Mucosa of stomach (tissue), 1 donor: ENCODE results near the gene BMPR1B.
"Not testable (repeated sequence)": the region's sequence is repeated elsewhere in the genome, so short reads cannot be mapped to it uniquely, and the experiment has no call there.

Source experiments
- H3K27me3 ChIP-seq: one replicate; pipeline ENCODE4 v1.7.0; 2013; ENCODE audit warnings: mild to moderate bottlenecking, low read length; ENCODE audit not compliant: control insufficient read depth, insufficient read depth
- H3K36me3 ChIP-seq: one replicate; pipeline ENCODE4 v1.7.0; 2013; ENCODE audit warnings: low read length; ENCODE audit not compliant: control insufficient read depth, insufficient read depth
- H3K4me1 ChIP-seq: one replicate; pipeline ENCODE4 v1.7.0; 2013; ENCODE audit warnings: mild to moderate bottlenecking, low read length; ENCODE audit not compliant: control insufficient read depth, insufficient read depth
- H3K4me3 ChIP-seq: one replicate; pipeline ENCODE4 v1.7.0; 2013; ENCODE audit warnings: low read length
- H3K9ac ChIP-seq: one replicate; pipeline ENCODE4 v1.7.0; 2013; ENCODE audit warnings: mild to moderate bottlenecking, low read length, moderate library complexity
- H3K9me3 ChIP-seq: one replicate; pipeline ENCODE4 v1.7.0; 2013; ENCODE audit warnings: mild to moderate bottlenecking, low read length, moderate library complexity; ENCODE audit not compliant: control insufficient read depth
- donor health status: Pancreatic carcinoma.

BMPR1B gene

DNA sequence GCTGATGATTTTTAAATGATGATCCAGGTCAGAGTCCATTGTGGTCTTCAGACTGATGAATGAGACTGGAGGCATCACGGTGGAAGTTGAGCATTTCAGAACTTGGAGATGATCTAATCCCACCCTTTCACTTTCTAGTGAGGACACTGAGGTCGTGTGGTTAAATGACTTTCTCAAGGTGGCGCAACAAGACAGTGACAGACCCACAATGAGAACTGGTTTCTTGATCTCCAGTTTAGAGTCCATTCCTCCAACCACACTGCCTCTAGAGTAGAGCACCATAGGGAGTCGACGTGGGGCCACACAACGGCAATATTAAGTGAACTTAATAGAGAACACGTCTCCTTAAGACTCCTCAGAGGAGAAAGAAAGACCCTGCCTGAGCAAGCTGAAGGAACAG is 410.1 kb downstream of the BMPR1B start:
- Histone ChIP-seq H3K4me1 (no peaks in the 10 kb centered on the region), H3K9ac (no peak overlapping the region), H3K36me3 (no peaks in the 10 kb centered on the region), H3K27me3 (no peaks in the 10 kb centered on the region), H3K9me3 (no peaks in the 10 kb centered on the region), H3K4me3 (no peak overlapping the region)

DNA sequence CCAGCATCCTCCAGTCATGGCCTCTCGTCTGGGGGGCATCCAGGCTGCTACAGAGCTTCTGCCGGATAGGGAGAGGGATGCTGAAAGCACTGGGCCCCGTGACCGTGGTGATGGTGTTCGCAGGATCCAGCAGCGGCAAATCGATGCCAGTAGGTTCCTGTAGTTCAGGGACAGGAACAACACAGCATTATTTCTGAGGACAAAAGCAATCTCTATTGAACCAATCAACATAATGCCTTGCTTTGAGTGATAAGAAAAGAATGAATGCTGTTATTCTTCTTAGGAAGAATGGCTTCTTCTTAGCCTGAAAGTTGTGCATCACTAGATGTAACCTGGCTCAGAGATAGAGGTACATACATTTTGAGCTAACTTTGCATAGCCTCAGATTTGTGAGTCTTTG is 412.4 kb downstream of the BMPR1B start:
- H3K36me3 ChIP-seq, result no peaks in the 10 kb centered on the region
- H3K4me3 ChIP-seq, result no peak overlapping the region
- H3K4me1 ChIP-seq, result no peaks in the 10 kb centered on the region
- H3K9me3 ChIP-seq, result no peaks in the 10 kb centered on the region
- H3K9ac ChIP-seq, result no peak overlapping the region
- no peaks in the 10 kb centered on the region for H3K27me3 ChIP-seq

DNA sequence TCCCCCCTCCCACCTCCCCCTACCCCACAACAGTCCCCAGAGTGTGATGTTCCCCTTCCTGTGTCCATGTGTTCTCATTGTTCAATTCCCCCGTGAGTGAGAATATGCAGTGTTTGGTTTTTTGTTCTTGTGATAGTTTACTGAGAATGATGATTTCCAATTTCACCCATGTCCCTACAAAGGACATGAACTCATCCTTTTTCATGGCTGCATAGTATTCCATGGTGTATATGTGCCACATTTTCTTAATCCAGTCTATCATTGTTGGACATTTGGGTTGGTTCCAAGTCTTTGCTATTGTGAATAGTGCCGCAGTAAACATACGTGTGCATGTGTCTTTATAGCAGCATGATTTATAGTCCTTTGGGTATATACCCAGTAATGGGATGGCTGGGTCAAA is 413.6 kb downstream of the BMPR1B start:
- H3K4me1 ChIP-seq, H3K9me3 ChIP-seq: not testable (repeated sequence)

DNA sequence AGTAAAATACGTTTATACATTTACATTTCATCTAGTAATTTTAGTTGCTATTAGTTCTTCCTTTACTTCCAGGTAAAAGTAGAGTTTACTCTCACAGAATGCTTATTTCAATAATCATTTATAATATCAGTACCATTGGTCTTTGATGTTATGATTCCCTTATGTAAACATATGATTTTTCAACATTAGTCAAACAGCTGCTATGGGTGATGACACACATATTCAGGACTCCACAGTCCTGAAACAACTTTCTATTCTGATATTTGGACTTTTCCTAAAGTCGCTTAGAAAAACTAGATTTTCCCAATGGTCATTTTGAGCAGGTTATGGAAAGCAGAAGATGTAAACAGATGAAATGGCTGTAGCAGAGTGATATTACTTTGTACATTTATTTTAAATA is 421.2 kb downstream of the BMPR1B start:
- H3K9me3 ChIP-seq, result no peaks in the 10 kb centered on the region
- H3K4me3 ChIP-seq, result no peak overlapping the region
- H3K36me3 ChIP-seq, result no peaks in the 10 kb centered on the region
- H3K4me1 ChIP-seq, result no peaks in the 10 kb centered on the region
- H3K27me3 ChIP-seq, result no peaks in the 10 kb centered on the region
- H3K9ac ChIP-seq, result no peak overlapping the region

More for the DNA sequence above, 413.6 kb downstream of the BMPR1B start:
- not testable (repeated sequence) for H3K9ac ChIP-seq, H3K4me3 ChIP-seq, H3K27me3 ChIP-seq, H3K36me3 ChIP-seq

DNA sequence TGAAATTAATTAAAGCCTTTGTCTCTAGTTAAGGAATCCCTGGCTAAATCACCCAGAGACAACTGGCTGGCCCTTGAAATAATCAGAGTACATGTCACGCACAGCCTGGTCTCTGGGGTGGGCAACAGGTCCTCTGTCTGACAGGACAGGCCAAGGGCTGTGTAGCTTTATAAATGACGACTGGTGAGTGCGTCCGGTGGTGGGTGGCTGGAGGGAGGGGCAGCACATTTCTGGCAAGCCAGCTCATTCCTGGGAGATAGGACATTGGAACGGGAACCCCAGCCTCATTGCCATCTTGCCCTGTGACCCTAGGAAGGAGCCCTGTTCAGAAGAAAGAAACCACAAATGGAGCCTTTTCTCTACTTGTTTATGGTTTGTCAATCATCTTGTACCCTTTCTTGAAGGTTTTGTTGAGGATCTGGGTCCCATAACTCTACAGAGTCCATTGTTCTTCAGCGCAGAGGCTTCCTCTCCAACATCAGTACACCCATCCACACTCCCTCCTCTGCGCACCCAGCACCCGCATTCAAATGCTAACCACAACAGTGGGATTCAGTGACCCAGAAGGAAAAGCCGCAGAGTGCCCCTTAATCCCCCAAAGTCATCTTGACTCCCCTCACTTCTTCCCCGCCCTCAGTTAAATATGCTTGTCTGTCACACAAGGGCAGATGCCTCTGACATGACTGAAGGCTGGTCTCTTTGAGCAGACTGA is 422.9 kb downstream of the BMPR1B start:
- no peaks in the 10 kb centered on the region for H3K27me3 ChIP-seq
- H3K4me1 ChIP-seq, result no peaks in the 10 kb centered on the region
- H3K9me3 ChIP-seq, result no peaks in the 10 kb centered on the region
- no peak overlapping the region for H3K9ac ChIP-seq
- no peaks in the 10 kb centered on the region for H3K36me3 ChIP-seq
- H3K4me3 ChIP-seq, result no peak overlapping the region

DNA sequence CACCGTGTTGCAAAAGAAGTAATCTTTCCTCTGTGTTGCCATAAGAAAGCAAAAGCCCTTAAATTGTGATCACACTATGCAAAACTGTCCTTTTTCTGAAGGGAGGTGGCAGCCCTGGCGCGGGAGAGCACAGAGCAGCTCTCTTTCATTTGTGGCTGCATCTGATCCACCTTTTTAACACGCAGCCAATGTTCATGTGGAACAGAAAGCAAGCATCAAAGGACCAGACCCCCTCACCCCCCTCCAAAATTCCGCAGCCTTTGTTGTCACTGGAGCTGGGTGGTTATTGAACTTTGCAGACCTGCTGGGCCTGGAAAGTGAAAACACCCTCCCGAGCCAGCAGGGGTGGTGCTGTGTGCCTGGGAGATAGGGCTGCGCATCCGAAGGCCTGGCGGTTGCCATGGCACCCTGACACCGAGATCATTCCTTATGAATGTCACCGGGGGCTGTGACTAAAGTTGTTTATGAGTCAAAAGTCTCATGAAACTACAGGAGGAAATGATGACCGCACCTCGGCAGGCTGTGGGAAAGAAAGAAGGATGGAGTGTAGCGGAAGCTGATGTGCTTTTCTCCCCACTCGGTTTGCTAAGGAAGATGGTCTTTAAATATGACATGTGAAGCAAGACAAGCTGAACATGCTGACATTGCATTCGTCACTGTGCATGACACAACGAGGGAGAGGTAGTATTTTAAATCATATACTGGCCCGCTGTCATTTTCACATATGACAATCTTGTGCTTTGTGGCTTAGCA is 423.7 kb downstream of the BMPR1B start:
- Histone ChIP-seq H3K9ac (no peak overlapping the region), H3K4me1 (no peaks in the 10 kb centered on the region), H3K4me3 (no peak overlapping the region), H3K27me3 (no peaks in the 10 kb centered on the region), H3K36me3 (no peaks in the 10 kb centered on the region), H3K9me3 (no peaks in the 10 kb centered on the region)

DNA sequence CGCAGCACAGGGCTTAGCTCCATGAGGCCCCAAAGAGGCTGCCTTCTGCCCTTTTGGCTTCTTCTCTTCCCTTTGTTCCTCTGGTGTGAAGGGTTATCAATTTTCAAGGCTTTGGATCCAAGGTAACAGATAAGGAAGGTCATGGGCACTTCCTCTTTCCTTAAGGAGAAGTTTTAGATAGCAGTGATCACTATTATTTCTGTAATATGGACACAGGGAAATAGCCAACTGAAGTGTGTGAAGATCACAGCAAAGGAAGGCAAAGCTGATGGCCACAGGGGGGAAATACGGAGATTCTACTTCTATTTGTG is 424.2 kb downstream of the BMPR1B start:
- Histone ChIP-seq H3K36me3 (no peaks in the 10 kb centered on the region), H3K9me3 (no peaks in the 10 kb centered on the region), H3K4me1 (no peaks in the 10 kb centered on the region), H3K4me3 (no peak overlapping the region), H3K27me3 (no peaks in the 10 kb centered on the region), H3K9ac (no peak overlapping the region)

DNA sequence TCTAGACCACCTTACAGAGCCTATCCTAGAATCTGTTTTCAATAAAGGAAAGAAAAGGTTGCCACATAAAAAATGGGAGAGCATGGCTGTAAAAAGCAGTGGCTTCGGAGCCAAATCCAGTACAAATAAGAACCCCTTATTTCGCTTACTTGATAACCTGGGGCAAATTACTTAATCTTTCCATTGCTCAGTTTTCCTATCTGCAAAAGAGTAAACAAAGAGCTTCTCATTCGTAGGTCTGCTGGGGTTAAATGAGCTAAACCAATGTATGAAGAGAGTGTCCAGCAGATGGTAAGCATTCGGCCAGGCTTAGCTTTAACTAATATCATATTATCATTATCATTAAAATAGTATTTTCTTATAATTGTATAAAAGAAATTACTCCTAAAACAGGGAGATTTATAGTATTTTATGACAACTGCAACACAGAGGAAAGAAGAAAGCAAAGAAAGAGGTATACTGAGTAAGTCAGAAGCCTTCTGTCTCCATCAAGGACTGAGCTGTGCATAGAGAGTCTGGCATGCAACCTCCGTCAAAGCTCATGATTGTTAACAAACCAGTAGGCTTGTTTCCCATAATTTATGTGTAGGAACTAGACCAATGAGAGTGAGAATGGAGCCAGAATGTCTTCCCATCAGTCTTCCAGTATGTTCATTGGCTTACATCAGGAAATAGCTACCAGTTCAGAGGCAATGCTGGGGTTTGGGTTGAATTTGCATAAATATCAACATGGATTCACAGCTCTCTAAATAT is 426.1 kb downstream of the BMPR1B start:
- H3K4me1 ChIP-seq, result no peaks in the 10 kb centered on the region
- no peaks in the 10 kb centered on the region for H3K36me3 ChIP-seq
- no peak overlapping the region for H3K4me3 ChIP-seq
- H3K27me3 ChIP-seq, result no peaks in the 10 kb centered on the region
- H3K9ac ChIP-seq, result no peak overlapping the region
- H3K9me3 ChIP-seq, result no peaks in the 10 kb centered on the region

DNA sequence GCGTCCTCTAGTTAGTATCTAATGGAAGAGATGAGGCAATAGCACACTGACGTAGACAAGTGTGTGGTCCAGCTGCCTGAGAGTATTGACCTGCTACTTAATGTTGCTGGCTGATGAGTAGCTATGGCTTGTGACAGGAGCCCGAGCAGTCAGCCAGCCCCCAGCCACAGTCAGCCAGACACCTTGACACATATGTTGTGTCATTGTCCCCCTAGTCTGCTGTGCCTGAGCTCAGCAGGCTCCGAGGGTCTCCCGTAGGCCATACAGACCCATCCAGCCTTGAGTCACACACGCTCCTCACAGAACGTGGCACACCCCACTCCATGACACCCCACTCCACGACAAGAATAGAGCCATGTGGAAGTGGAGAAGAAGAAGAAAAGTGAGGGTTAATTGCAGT is 428.9 kb downstream of the BMPR1B start:
- H3K9me3 ChIP-seq, result no peaks in the 10 kb centered on the region
- H3K4me3 ChIP-seq, result no peak overlapping the region
- H3K9ac ChIP-seq, result no peak overlapping the region
- H3K36me3 ChIP-seq, result no peaks in the 10 kb centered on the region
- H3K4me1 ChIP-seq, result no peaks in the 10 kb centered on the region
- H3K27me3 ChIP-seq, result no peaks in the 10 kb centered on the region

DNA sequence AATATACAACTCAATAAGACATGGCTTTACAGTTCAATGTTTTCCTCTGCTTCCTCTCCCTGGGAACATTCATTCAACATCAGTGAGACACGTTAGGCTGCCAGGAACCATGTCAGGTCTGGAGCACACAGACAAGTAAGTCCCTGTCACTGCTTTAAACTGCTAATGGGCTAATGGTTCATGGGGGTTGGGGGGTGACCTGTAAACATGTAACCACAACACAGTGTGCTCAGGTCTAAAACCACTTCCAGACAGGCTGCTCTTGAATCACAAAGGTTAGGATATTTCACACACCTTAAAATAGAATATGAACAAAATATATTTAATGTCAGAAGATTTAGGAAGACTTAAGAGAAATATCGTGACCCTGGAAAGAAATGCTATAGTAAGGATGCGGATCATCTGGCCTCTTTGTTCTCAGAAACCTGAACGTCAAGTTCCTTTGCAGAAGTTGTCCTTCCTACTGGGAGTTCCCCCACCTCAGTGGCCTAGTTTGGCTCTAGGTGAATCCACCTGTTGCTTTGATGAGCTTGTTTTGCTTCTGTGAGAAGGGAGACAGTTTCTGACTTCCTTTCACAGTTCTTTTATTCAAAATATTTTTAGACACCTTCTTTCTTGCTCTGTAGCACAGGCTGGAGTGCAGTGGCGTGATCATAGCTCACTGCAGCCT is 431.1 kb downstream of the BMPR1B start:
- Histone ChIP-seq H3K4me3 (no peak overlapping the region), H3K9me3 (no peaks in the 10 kb centered on the region), H3K36me3 (no peaks in the 10 kb centered on the region), H3K9ac (no peak overlapping the region), H3K4me1 (no peaks in the 10 kb centered on the region), H3K27me3 (no peaks in the 10 kb centered on the region)

DNA sequence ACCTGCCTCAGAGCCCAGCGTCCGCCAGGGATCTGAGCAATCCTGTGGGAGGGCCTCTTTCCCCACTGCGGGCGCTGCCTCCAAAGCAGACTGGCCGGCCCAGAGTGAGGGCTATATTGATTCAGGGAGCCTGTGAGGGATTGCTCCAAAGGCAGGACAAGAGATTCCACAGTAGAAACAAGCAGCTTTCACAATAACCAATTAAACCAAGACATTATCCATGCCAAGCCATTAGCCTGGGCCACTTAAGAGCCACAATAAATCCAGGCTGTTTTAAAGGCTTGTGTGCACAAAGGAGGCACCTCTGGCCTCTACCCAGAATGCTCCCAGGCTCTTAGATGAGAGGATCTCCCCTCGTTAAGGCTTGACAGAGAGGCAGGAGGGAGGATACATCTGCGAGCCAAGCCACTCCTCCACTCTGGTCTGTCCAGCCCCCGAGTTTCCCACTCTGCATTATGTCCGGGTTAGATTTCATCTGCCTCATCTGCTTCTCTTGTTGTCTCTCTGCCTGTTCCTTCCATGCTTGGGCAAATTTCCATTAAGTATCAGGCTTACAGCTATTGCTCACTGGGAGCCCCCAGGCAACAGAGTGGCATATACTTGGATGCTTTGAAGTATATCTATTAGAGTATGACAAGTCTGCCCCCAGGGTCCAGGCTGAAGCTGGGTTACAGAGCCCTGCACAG is 433.1 kb downstream of the BMPR1B start:
- no peaks in the 10 kb centered on the region for H3K27me3 ChIP-seq
- no peaks in the 10 kb centered on the region for H3K36me3 ChIP-seq
- H3K9me3 ChIP-seq, result no peaks in the 10 kb centered on the region
- no peak overlapping the region for H3K4me3 ChIP-seq
- H3K4me1 ChIP-seq, result no peaks in the 10 kb centered on the region
- H3K9ac ChIP-seq, result no peak overlapping the region
